AG04449 (cell line): ENCODE data around the gene KLRD1.
"Not testable (repeated sequence)": the region's sequence is repeated elsewhere in the genome, so short reads cannot be mapped to it uniquely, and the experiment has no call there.

ENCODE experiments used
- CTCF ChIA-PET: fragments of 350-600 bp; formaldehyde crosslinking; extraction: SDS; loops from one replicate; lab custom pipeline; 2021; ENCODE audit warnings: antibody characterized with exemption; lab: Yijun Ruan, JAX
- POLR2A ChIA-PET: fragments of 400-600, 350-600 bp; formaldehyde crosslinking; extraction: SDS; loops from one replicate; lab custom pipeline; 2020; ENCODE audit warnings: antibody characterized with exemption, inconsistent platforms; lab: Yijun Ruan, JAX
- DNase-seq: peaks from one replicate; pipeline ENCODE4 v3.0.0-alpha.2; 2010; ENCODE audit warnings: low read depth, low spot score
- H3K4me3 ChIP-seq: 2 replicates; pipeline ENCODE4 v1.5.1; 2011; ENCODE audit warnings: low read depth, mild to moderate bottlenecking, control low read depth, low read length
- TF ChIP-seq, protein P1 (sequence below): IDR thresholded peaks from one replicate; pipeline ENCODE4 v1.5.1; 2011; ENCODE audit warnings: mild to moderate bottlenecking, moderate library complexity, low read length, control low read depth, inconsistent platforms; ENCODE audit not compliant: insufficient read depth; ENCODE audit errors: missing control alignments

The KLRD1 gene

DNA sequence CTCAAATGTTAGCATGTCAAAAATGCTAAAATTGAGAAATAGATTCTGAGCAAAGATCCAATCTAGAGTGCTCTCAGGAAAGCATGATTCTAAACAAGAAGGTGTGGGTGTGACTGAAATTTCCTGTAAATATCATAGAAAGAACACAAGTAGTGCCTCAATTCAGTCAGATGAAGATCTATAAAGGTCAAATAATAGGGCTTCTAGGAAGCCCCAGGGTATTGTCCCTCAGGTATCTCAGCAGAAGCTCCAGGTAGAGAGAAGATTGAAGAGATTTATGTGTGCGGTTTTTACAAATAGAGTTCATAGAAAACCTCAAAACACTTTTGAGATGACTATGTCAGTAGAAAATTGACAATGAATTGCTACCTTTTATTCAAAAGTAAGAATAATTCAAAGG lies 13.0 kb downstream of the KLRD1 start:
- CTCF ChIA-PET, result interaction anchor here (1.6 kb wide), 1 partner anchor 429 kb away, joined by 5 read pairs; no protein-coding TSS in a partner anchor
- POLR2A ChIA-PET, result no interaction called here
- no peak for DNase-seq
- TF ChIP-seq, protein P1, sequence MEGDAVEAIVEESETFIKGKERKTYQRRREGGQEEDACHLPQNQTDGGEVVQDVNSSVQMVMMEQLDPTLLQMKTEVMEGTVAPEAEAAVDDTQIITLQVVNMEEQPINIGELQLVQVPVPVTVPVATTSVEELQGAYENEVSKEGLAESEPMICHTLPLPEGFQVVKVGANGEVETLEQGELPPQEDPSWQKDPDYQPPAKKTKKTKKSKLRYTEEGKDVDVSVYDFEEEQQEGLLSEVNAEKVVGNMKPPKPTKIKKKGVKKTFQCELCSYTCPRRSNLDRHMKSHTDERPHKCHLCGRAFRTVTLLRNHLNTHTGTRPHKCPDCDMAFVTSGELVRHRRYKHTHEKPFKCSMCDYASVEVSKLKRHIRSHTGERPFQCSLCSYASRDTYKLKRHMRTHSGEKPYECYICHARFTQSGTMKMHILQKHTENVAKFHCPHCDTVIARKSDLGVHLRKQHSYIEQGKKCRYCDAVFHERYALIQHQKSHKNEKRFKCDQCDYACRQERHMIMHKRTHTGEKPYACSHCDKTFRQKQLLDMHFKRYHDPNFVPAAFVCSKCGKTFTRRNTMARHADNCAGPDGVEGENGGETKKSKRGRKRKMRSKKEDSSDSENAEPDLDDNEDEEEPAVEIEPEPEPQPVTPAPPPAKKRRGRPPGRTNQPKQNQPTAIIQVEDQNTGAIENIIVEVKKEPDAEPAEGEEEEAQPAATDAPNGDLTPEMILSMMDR, result no peak
- no peak overlapping the region for H3K4me3 ChIP-seq

DNA sequence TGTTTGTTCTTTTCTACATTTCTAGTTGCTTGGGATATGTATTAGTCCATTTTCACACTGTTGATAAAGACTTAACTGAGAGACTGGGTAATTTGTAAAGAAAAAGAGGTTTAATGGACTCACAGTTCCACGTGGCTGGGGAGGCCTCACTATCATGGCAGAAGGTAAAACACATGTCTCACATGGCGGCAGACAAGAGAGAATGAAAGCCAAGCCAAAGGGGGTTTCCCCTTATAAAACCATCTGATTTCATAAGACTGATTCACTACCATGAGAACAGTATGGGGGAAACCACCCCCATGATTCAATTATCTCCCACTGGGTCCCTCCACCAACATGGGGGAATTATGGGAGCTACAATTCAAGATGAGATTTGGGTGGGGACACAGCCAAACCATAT lies 21.0 kb downstream of the KLRD1 start:
- DNase-seq, POLR2A ChIA-PET, H3K4me3 ChIP-seq: not testable (repeated sequence)
- CTCF ChIA-PET, result interaction anchor here (4.4 kb wide), 1 partner anchor 235 kb away, joined by 33 read pairs; no protein-coding TSS in a partner anchor

DNA sequence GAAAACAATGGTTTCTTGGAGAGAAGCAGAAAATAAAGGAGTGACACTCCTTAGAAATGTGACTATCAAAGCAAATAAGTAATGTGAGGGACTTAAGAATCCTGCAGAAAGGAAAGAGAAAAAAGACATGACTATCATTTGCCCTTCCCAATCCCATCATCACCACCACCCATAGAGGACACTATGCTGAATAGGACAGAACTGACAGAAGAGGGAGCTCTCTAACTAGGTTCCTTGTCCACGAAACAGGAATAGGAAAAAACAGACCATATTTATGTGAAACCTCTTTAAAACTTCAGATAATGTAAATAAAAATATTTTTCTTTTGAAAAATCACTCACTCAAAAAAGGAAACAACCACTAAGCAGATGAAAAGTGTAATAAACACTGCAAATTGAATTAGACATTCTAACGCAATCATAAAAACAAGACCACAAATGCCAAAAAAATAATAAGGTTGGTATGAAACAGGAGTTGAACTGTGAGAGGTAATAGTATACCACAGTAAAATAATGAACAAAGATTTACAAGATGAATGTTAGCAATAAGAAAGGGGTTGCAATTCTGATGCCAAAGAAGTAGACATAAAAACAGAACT lies 24.1 kb downstream of the KLRD1 start:
- DNase-seq, result peak; percentile 2

DNA sequence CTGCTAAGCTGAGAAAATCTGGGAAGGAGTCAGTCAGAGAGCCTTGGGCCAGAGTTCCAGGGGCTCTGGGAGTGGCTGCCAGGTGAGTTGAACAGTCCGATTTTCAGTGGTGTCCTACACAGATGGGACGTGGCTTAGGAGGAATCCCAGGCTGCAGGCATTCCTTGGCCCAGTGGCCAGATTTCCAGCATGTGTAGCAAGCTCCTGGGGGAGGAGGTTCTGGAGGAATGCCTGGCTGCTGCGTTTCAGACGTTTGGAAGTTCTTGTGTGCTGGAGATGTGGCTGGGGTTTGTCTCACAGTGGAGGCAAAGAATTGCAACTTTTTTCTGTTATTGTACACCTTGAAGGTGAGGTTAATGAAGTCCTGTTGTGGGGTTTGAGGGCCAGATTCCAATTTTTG lies 28.5 kb downstream of the KLRD1 start:
- POLR2A ChIA-PET, DNase-seq, CTCF ChIA-PET: not testable (repeated sequence)

More for the DNA sequence above, 24.1 kb downstream of the KLRD1 start:
- ChIA-PET CTCF (interaction anchor here (1.0 to 4.4 kb wide), 6 partner anchors 9 to 419 kb away, joined by 3 to 33 read pairs (median 4); no protein-coding TSS in a partner anchor), POLR2A (no interaction called here)
- TF ChIP-seq, protein P1, result peak; percentile 69
- no peak overlapping the region for H3K4me3 ChIP-seq

DNA sequence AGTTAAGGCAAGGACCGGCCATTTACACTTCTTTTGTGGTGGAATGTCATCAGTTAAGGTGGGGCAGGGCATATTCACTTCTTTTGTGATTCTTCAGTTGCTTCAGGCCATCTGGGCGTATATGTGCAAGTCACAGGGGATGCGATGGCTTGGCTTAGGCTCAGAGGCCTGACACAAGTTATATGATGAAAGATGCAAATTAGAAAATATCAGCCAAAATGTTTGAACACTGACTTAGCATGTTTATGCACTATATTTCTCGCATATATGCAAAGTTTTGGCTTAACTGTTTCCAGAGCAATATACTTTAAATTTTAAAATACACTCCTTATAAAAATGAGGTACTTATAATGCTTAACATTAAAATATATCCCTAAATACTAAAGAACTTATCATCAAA lies 30.8 kb downstream of the KLRD1 start:
- CTCF ChIA-PET, DNase-seq, H3K4me3 ChIP-seq, POLR2A ChIA-PET: not testable (repeated sequence)

More for the DNA sequence above, 28.5 kb downstream of the KLRD1 start:
- not testable (repeated sequence) for H3K4me3 ChIP-seq

DNA sequence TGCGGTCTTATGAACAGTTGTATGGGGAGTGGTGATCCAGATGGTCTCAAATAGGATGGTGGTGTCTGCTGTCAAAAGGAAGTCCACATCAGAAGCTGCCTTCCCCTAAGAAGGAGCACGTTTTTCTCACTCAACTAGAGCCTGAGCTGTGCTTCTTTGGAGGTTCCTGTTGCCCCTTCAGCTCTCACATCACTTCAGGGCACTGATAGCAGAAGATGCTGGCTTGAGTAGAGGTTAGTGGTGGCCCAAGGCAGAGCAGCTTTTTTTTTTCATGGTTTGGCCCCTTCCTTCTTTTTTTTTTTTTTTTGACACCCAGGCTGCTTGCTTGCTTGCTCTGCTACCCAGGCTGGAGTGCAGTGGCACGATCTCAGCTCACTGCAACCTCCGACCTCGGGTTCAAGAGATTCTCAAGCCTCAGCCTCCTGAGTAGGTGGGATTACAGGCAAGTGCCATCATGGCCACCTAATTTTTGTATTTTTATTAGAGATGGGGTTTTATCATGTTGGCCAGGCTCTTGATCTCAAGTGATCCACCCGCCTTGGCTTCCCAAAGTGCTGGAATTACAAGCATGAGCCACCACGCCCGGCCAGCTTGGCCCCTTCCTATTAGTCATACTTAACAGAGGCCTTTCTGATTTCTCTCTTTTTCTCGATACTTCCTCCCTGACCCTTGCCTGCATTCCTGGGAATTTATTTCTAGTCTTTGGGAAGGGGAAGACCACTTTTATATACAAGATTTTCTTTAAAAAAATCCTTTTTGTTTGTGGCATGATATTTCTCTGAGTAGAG lies 31.6 kb downstream of the KLRD1 start:
- DNase-seq, result no peak
- ChIA-PET POLR2A (no interaction called here), CTCF (no interaction called here)
- no peak overlapping the region for H3K4me3 ChIP-seq
- TF ChIP-seq, protein P1, result no peak

DNA sequence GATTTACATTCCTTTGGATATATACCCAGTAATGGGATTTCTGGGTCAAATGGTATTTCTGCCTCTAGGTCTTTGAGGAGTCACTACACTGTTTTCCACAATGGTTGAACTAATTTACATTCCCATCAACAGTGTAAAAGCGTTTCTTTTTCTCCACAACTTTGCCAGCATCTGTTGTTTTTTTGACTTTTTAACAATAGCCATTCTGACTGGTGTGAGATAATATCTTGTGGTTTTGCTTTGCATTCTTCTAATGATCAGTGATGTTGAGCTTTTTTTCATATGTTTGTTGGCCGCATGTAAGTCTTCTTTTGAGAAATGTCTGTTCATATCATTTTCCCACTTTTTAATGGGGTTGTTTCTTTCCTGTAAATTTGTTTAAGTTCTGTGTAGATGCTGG lies 33.3 kb downstream of the KLRD1 start:
- DNase-seq, H3K4me3 ChIP-seq, POLR2A ChIA-PET: not testable (repeated sequence)
- CTCF ChIA-PET, result interaction anchor here (0.8 to 1.2 kb wide), 2 partner anchors 9 to 26 kb away, joined by 3 to 4 read pairs; no protein-coding TSS in a partner anchor

DNA sequence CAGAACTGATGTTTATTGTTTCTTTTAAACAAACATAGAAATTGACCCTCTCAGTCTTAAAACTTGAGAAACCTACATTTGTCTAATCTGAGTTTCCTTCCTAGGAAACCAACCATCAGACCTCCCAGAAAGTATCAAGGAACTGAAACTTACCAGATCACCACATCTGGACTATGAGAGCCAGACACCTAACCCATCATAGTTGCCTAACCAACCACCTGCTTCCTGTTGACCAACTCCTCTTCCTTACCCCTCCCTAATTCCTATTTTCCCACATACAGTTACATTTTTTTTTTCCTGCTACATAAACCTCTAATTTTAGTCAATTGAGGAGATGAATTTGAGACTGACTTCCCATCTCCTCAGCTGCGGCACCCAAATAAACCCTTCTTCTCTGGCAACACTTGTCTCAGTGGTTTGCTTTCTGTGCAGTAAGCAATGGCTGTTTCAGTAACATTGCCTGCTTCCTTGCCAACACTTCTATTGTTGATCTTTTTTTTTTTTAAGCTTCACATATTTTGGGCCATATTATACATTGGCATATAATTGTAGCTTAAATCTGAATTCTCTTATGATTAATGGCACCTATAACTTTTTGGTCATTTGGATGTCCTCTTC lies 34.3 kb downstream of the KLRD1 start:
- ChIA-PET CTCF (interaction anchor here (0.9 kb wide), 1 partner anchor 221 kb away, joined by 4 read pairs; no protein-coding TSS in a partner anchor), POLR2A (no interaction called here)
- H3K4me3 ChIP-seq, result no peak overlapping the region
- no peak for DNase-seq
- TF ChIP-seq, protein P1, result no peak

DNA sequence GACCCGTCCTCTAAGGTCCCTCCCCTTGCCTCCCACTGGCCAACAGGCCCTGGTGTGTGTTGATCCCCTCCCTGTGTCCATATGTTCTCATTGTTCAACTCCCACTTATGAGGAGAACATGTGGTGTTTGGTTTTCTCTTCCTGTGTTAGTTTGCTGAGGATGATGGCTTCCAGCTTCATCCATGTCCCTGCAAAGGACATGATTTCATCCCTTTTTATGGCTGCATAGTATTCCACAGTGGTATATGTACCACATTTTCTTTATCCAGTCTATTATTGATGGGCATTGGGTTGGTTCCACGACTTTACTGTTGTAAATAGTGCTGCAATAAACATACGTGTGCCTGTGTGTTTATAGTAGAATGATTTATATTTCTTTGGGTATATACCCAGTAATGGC lies 43.8 kb downstream of the KLRD1 start:
- CTCF ChIA-PET, H3K4me3 ChIP-seq, DNase-seq, POLR2A ChIA-PET: not testable (repeated sequence)
